HTR-8/SVneo (cell line): ENCODE measurements around the gene ST7.

Experiments used
- DNase-seq: peaks from one replicate; pipeline ENCODE4 v3.0.0; 2011; ENCODE audit warnings: low spot score, mixed read lengths; ENCODE audit not compliant: insufficient read length
- FAIRE-seq: peaks from 2 replicates; lab custom pipeline; 2011; peaks lifted over from hg19 to GRCh38; lab: Jason Lieb, UNC

ST7 gene

DNA sequence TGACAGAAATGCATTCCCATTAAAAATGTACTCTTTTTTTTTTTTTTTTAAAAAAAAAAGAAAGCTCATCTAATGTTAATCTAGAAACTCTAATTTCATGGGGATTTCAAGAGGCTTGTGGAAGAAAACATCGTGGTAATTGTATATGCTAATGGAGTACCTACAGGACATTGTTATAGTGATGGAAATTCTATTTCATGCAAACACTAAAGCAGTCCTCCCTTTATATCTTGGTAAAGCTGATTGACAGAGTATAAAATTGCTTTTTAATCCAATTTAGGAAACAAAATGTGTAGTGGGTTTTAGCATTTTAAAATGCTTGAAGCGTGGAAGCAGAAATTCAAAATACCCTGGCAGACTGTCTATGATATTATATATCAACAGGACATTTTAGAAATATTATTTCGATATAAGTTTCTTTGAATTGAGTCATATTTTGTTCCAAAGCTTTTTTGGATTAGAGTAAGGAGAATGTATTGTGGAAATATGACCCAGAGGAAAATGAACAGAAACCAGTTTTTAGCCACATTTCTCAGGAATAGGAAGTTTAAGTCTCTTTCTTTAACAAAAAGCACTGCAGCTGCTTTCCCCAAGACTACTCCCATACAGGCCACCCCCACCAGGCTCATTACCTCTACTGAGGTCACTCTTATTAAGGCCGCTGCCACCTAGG is 247.6 kb downstream of the ST7 start:
- FAIRE-seq: no peak
- DNase-seq: no peak

DNA sequence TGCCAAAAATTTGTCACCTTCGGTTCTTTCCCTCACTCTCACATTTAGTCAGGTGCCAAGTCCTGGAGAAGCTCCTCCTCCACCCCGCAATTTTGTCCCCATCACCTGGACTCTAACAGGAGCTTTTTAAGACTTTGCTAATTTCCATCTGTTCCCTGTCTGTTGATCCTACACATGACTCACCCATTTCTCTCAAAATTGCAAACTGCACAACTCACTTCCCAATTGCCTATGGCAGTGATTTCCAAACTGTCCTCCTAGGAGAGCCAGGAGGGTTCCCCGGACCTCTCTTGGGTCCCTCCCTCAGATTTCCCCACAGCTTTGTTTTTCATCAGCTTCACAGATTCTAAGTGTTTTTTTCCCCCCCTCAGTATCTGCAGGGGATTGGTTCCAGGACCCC is 249.2 kb downstream of the ST7 start:
- no peak for DNase-seq
- FAIRE-seq: no peak

DNA sequence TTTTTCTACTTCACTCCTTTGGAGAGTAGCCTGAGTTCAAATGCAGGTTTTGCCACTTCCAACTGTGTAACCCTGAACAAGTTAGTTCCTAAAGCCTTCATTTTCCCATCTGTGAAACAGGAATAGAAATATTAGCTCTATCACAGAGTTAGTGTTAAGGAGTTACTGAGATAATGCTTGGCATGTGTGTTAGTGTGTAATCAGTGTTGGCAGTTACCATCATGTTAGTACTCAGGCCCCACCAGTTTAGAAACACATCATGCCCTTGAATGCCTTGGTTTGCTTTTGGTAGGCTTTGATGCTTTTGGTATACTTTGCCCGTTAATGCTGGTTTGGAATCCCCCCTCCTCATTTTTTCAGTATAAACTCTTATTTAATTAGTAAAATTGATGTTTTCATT is 249.9 kb downstream of the ST7 start:
- DNase-seq (no peak), FAIRE-seq (no peak)

DNA sequence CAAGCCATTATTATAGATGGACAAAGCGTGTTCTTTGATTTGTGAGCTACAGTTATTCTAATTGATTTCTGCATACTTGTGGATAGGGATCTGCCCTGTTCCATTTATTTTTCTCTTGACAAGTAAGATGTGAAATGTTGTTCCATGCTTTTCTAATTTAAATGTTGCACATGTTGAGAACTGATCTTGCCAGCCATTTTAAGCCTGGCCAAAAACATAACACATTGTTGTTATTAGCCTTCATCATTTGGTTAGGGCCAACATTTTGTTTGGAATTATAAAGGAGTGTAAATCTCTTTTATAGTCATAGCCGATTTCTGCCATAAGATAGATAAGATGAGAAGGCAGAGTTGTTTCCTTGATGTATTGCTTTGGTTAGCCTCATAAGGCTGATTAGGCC is 252.6 kb downstream of the ST7 start:
- no peak for FAIRE-seq
- DNase-seq: no peak

DNA sequence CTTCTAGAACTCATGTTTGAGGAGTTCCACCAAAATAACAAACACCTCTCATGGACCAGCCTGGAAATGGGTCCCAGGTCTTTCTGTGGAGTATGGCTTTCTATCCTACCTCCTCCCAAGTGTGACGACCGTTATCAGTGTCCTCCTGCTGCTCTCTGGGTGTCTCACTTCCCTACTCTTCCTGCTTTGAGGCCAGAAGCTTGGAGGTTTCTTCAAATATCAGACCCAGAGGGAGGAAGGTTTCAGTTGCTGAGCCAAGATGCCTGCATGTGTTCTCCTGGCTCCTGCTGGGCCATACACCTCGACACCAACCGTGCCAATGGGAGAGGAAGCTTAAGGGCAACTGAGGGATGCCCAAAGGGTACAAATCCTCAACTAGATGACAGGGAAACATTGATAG is 255.0 kb downstream of the ST7 start:
- DNase-seq (no peak), FAIRE-seq (no peak)

DNA sequence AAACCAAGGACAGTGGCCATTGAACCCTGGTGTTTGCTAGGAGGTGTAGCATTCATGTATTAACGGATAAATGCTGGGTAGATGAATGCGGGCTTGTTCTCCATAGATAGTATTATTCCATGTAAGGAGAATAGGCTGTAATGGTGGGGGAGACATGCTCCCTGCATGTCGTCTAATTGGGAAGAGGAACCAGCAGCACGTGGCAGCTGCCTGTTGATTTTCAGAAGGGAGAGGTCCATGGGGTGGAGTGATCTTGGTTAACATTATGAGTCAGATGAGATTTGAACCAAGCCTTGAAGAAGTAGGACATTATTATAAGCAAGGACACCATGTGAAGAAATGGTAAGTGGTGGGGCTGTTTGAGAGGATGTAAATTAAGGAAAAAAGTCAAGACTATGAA is 257.1 kb downstream of the ST7 start:
- FAIRE-seq (no peak), DNase-seq (no peak)

DNA sequence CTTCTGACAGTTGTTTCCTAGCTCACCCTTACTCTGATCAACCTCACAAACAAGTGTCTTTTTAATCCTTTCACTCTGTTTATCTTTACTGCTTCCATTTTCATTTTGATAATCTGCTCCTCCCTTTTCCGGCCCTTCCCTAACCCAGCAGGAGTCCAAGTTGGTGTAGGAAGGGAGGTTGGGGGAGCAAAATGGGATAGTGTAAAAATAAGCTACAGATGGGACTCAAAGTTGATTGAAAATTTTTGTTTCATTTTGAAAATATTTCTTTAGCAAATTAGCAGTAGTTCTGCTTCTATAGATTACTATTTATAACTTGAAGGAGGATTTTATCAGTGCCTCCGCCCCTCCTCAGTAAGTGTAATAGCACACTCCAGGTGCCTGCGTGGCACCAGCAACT is 257.6 kb downstream of the ST7 start:
- no peak for FAIRE-seq
- no peak for DNase-seq

DNA sequence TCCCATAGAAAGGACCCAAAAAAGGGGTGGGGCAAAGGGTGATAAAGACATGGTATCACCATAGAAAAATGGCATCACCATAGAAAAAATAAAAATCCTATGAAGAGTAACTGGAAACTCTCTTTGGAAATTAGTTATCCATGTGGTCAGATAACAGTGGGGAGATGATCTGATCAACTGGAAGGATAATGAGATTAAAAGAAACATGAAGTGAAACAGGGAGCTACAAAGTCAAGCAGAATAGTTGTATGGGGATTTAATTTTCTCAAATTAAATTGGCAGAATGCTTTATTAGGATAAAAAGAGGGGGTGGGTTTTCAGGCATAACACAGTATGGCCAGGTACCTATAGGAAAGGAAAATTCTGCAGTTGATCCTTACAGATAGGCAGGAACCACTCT is 258.3 kb downstream of the ST7 start:
- FAIRE-seq: no peak
- DNase-seq: no peak

DNA sequence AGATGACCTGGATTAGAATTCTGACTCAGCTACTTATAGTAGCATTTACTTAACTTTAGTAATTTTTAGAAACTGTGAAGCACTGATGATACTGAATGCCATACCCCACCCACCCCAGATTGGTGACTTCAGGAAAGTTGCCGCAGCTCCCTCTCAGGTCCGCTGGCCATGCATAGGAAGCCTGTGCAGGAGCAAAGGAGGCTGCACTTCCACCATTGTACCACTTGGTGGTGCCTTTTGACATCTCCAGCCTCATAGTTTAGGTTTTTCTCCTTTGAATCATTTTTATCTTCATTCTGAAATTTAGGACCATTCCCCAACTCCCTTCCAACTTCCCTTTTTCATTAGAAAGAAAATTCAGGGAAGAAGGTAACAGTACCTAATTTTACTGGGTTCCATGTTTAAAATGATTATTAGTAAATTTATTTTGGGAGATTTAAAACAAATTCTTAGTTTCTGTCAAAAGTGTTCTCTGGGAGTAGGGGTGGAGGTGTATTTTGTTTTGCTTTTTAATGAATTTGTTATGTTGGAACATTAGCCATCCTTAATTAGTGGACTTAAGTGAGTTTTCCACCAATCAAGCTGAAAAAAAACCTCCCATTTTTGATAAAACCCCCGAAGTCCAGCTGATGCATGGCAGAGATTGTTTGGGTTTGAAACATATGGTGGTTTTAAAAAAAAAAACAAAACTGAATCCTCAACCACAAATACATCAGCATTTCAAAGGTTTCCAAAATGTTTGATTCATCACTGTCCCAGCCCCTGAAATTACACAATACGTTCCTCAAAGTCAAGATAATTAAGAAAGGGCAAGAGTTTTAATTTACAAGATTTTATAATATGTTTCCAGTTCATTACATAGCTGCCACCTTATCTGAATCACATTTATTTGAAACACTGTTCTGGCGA is 259.9 kb downstream of the ST7 start:
- DNase-seq (peak; percentile 34), FAIRE-seq (no peak)

DNA sequence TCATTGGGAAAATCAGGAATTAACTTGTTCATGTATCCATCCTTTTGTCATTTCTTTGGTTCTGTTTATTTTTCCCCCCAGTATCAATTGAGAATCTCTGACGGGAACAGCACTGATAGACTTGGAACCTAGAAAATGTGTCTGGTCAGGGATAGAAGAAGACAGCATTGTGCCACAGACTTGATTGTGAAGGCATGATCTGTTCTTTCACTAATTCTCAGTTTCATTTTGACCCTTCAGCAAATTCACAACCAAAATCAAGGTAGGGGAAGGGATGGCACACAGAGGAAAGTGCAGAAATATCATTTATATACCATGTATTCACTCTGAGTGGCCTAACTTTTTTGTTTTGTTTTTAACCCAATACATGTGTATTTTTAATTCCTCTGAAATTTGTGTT is 262.7 kb downstream of the ST7 start:
- DNase-seq: no peak
- no peak for FAIRE-seq

DNA sequence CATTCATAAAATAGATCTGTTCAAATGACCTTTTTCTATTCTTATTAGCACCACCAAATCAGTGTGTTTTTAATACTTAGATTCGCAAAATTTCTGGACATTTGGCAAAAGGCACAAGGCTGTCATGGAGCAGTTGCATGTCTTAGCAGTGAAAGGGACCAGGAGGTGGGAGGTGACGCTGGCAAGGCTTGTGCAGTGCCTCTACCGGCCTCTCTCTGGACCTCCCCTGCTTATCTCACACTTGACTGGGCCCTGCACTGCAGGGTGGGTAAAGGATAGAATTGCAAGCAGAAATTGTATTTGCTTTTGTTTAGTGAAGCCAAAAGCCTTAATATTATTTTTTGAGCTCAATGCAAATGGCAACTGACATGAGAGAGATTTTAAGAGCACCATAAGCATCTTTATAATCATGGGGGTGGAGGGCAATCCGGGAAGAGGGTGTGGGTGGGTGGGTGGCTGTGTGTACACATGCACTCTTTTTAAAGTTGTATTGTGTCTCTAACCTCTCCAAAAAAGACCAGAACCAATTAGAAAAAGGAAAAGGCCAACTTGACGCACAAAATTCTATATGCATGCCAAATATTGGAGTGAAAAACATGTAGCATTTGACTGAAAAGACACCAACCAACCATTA is 263.3 kb downstream of the ST7 start:
- no peak for FAIRE-seq
- DNase-seq: no peak

DNA sequence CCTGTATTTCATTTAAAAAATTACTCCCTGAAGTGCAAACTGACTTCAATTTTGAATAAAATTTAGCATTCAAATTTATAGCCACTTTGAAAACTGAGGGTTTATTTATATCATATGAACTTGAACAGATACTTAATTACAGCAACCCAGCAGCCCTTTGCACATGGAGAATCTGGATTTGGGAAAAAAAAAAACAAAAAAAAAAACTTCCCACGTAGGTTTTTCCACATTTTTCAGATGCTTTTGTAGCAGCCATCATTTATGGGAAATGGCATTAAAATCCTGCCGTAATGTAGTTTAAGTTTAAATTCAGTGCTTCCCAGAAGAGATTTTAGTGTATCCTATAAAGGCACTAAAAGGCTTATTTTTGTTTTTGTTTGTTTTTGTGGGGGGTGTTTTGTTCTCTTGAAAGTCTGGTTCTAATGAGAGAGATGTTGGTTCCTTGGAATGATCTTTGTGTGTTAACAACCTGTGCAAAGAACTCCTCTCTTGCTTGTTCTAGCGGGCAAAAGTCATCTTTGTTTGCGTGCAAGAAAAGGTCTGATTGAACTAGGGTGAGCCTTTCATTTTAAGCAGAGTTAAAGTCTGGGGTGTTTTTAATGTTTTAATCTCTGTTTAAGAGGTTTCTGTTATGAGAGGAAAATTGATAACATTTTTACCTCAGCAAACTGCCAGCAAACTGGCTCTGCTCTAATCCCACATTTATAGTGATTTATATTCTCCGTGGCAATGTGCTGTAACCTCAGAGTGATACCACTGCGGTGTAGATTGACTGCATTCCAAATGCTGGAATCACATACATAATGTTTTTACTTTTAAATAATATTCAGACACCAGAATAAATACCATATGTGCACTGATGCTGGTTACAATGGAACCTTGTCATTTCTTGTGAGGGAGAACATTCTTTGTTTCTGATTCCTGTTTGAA is 264.1 kb downstream of the ST7 start:
- no peak for DNase-seq

DNA sequence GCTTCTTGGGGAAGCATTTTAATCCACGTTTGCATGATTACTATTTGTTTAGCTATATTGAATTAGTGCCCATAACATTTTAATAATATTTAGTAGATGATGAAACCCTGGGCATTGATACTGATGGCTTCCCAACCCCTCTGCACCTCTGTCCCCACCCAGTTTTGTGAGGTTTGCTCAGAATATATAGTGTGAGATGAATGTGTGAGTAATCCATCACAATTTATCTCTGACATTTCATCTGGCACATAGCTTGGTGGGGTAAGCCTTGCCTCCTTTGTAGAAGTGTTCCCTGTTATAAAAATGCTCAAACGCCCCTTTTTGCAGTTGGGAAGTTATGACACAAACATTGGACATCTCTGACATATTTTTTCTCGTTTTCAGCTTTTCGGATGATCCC is 265.4 kb downstream of the ST7 start:
- DNase-seq (no peak), FAIRE-seq (no peak)

More for the DNA sequence above, 264.1 kb downstream of the ST7 start:
- FAIRE-seq: no peak

DNA sequence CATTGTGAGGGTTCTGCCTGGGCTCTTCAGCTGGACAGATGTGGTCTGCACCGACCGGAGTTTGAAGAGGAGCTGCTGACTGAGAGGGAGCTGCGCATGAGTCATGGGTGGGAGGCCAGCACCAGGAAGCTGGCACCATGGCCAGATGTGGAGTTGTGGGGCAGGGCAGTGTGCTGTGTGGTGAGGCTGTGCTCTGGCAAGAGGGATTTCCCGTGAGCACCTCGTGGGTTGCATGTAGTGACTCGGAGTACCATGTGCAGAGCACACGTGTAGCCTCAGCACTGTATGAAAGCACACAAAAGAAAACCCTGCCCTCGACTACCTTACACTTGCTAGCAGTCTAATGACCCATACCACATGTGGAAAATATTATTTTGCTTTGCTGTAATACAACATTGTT is 266.2 kb downstream of the ST7 start:
- FAIRE-seq (no peak), DNase-seq (no peak)

DNA sequence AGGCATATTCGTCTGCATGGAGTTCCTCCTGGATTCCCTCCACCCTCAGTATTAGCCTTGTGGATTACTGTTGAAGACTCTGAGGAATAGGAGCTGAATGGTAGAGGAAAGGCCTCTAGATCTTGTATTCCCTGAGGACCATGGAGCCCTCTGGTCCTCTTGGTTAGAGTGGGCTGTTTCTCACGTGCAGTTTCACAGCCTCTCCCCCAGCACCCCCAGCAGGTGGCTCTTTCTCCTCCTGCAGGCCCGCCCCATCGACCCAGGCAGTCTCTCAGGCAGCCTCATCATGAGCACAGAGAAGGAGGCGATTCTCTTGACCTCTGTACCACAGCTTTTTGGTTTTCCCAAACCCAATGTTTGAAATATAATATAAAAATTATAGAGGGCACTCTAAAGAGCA is 267.5 kb downstream of the ST7 start:
- FAIRE-seq (no peak), DNase-seq (no peak)

DNA sequence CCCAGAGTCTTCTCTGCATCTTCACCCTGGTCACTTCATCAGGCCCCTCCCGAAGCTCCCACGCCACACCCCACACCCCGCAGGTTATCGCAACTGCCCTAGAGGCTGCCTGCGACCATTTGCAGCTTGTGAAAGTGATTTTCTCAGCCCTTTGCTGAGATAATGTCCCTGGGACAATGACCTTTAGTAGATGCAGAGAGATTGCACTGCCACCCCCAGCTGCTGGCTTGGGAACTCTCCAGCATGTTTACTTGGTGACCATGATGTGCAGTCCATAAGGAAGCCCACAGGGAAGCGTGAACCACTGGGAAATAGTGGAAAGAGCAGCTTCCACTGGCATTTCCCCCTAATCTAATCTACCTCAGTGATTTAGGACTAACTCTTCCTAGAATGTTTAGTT is 272.2 kb downstream of the ST7 start:
- no peak for DNase-seq
- FAIRE-seq: no peak

DNA sequence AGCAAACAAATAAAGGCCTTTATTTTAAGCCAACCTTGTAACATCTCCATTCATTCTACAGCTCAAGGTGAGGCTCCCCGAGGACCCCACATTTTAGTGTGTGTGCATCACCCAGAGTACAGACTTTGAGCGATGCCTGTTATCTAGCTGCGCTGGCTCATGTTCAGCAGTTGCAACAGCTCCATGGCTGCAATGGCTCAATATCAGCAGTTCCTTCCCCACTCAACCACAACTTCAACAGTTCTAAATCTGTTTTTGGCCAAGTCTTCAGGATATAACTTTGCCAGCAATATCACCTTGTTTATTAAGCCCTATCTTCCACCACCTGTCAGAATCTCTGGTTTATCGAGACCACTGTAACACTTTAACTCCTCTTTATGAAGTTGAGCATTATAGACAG is 273.8 kb downstream of the ST7 start:
- DNase-seq (no peak), FAIRE-seq (no peak)

DNA sequence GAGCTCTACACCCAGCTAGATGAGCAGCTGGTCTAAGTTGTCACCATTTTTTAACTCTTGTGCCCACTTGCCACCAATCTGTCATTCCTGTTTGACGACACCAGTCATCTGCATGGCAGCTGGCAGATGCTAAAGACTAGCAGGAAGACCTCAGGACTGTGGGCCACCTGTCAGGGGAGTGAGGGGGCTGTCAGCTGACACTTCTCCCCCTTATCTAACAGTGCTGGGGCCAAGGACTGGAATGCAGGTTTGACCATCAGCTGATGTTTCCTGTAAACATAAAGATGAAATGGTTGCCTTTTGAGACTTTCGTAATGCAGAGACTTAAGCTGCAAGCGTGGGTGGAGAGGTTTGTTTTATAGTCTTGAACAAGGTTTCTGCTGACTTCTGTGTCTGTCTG is 276.0 kb downstream of the ST7 start:
- DNase-seq (no peak), FAIRE-seq (no peak)

DNA sequence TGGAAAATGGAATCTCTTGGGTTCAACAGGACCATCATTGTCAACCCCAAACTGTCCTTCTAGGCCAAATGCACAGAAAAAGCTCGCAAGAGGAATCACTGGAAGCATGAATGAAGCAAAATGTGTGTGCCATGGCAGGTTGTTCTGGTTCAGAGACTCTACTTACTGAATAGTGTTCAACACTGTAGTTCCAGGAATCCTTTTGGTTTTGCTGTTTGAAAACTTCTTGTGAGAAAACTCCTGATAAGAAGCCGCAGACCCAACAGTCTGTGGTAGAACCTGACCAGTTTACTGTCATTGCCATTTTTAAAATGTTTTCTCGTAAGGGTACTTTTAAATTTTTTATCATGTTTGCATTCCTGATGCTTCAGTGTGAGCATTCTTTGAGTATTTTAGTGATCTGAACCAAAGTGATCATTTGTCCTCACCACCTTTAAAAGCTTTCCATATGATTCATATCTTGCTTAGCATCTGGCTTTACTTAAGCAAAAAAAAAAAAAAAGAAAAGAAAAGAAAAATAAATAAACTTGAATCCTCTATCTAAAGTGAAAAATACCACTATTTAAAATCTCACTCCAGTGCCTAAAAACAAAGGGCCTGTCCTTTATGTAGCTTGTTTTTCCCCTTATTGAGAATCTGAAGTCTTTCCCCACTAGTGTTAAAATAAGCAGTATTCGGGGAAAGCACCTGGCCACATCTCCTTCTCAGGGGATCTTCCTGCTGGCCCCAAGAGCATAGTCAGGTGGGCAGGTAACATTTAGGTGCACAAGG is 277.2 kb downstream of the ST7 start:
- FAIRE-seq: no peak
- no peak for DNase-seq

DNA sequence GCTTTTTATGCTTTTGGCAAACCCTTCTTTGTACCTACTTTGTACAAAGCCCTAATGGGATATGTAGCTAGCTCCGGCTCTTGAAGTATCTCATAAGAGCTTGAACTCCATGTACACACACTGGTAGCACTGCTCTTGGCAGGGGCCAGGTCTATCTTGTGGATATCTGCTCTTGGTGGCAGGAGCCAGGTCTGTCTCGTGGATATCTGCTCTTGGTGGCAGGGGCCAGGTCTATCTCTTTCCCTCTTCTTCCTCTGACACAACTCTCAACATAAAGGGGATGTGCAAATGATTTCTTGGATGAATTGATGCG is 277.7 kb downstream of the ST7 start:
- FAIRE-seq: no peak
- DNase-seq: no peak
